Mesendoderm (in vitro differentiated cells): ENCODE results near the gene IL12B. TPM values are rescaled to one million over a fixed set of nuclear protein-coding genes. Genes with fewer than 3 reads are reported as not detected.
"Not testable (repeated sequence)": the region's sequence is repeated elsewhere in the genome, so short reads cannot be mapped to it uniquely, and the experiment has no call there.

Source experiments
- DNase-seq: peaks from one replicate; pipeline ENCODE4 v3.0.0; 2013
- H2AK5ac ChIP-seq: 2 replicates; pipeline ENCODE4 v1.6.1; 2013; ENCODE audit warnings: low read length, inconsistent platforms
- H2BK120ac ChIP-seq: 2 replicates; pipeline ENCODE4 v1.6.1; 2013; ENCODE audit warnings: low read depth, mild to moderate bottlenecking, low read length, moderate library complexity, mixed read lengths
- H2BK15ac ChIP-seq: replicated peaks from 2 replicates; pipeline ENCODE4 v1.6.1; 2013; ENCODE audit warnings: low read depth, mild to moderate bottlenecking, moderate library complexity
- H2BK5ac ChIP-seq: 2 replicates; pipeline ENCODE4 v1.6.1; 2013; ENCODE audit warnings: low read length, inconsistent platforms
- H3K18ac ChIP-seq: 2 replicates; pipeline ENCODE4 v1.6.1; 2013; ENCODE audit warnings: mild to moderate bottlenecking, low read length, mixed read lengths
- H3K23ac ChIP-seq: one replicate; pipeline ENCODE4 v1.6.1; 2013; ENCODE audit warnings: low read length
- H3K27ac ChIP-seq: 2 replicates; pipeline ENCODE4 v1.5.1; 2013; ENCODE audit warnings: low read depth, mild to moderate bottlenecking, inconsistent platforms, low read length, moderate library complexity
- H3K27me3 ChIP-seq: 2 replicates; pipeline ENCODE4 v1.6.1; 2013; ENCODE audit warnings: low read length, control low read depth, mild to moderate bottlenecking, inconsistent platforms; ENCODE audit not compliant: insufficient read depth, poor library complexity
- H3K36me3 ChIP-seq: 2 replicates; pipeline ENCODE4 v1.6.1; 2013; ENCODE audit warnings: low read length, inconsistent platforms; ENCODE audit not compliant: control insufficient read depth, insufficient read depth
- H3K4ac ChIP-seq: one replicate; pipeline ENCODE4 v1.6.1; 2013; ENCODE audit warnings: low read depth, mild to moderate bottlenecking, low read length, moderate library complexity
- H3K4me1 ChIP-seq: 2 replicates; pipeline ENCODE4 v1.6.1; 2013; ENCODE audit warnings: low read depth, low read length, inconsistent platforms; ENCODE audit not compliant: control insufficient read depth
- H3K4me2 ChIP-seq: 2 replicates; pipeline ENCODE4 v1.6.1; 2013; ENCODE audit warnings: low read length
- H3K4me3 ChIP-seq: 2 replicates; pipeline ENCODE4 v1.5.1; 2013; ENCODE audit warnings: mild to moderate bottlenecking, low read length
- H3K56ac ChIP-seq: one replicate; pipeline ENCODE4 v1.6.1; 2013; ENCODE audit warnings: low read length
- H3K79me1 ChIP-seq: 2 replicates; pipeline ENCODE4 v1.6.1; 2013; ENCODE audit warnings: low read length, inconsistent platforms
- H3K79me2 ChIP-seq: 2 replicates; pipeline ENCODE4 v1.6.1; 2013; ENCODE audit warnings: mild to moderate bottlenecking, low read length; ENCODE audit not compliant: control insufficient read depth, insufficient read depth
- H3K9ac ChIP-seq: 2 replicates; pipeline ENCODE4 v1.6.1; 2013; ENCODE audit warnings: low read length, inconsistent platforms
- H4K5ac ChIP-seq: one replicate; pipeline ENCODE4 v1.6.1; 2013; ENCODE audit warnings: low read length
- H4K8ac ChIP-seq: one replicate; pipeline ENCODE4 v1.6.1; 2013; ENCODE audit warnings: low read depth, mild to moderate bottlenecking, control low read depth, low read length, moderate library complexity
- WGBS: extraction: QIAGEN DNeasy Blood & Tissue Kit; methylation state at CpG from one replicate; pipeline ENCODE4 v1.1.7; 2013; ENCODE audit warnings: low lambda C conversion rate, missing lambda C conversion rate; ENCODE audit not compliant: insufficient coverage; ENCODE audit errors: extremely low coverage; 5-methylcytosine and 5-hydroxymethylcytosine counted together
- polyA plus RNA-seq, 2 experiments: library from polyadenylated mRNA; stranded (reverse); fragments of 200-250 nt; gene quantifications; one replicate each; pipeline ENCODE4 v1.2.3, GENCODE V29; 2013

IL12B gene
- 0.01 TPM for polyA plus RNA-seq (2013, experiment 1 of 2)
- polyA plus RNA-seq (2013, experiment 2 of 2), result 0.03 TPM

GRCh38 chr5:159330131-159330800 lies at the start of gene IL12B:
Gene IL12B (minus strand): TSS chr5:159330487. CDS start chr5:159326782, 3,705 bp downstream.
- H2BK120ac ChIP-seq, result no peak within 1 kb of the TSS
- no peak within 1 kb of the TSS for H3K27ac ChIP-seq
- H3K4me1 ChIP-seq, result no peaks in the 10 kb centered on the region
- no peak within 1 kb of the TSS for H2BK5ac ChIP-seq
- no peak within 1 kb of the TSS for H2BK15ac ChIP-seq
- no peak within 1 kb of the TSS for H3K18ac ChIP-seq
- H3K79me1 ChIP-seq, result no peaks in the 10 kb centered on the region
- no peak within 1 kb of the TSS for H4K8ac ChIP-seq
- H3K36me3 ChIP-seq, result no peaks in the 10 kb centered on the region
- no peaks in the 10 kb centered on the region for H3K27me3 ChIP-seq
- H3K23ac ChIP-seq, result no peak within 1 kb of the TSS
- no CpG with 5 or more reads among the region's 4 CpGs for WGBS
- H3K79me2 ChIP-seq, result no peaks in the 10 kb centered on the region
- H4K5ac ChIP-seq, result no peak within 1 kb of the TSS
- no peak within 1 kb of the TSS for H3K4ac ChIP-seq
- H3K9ac ChIP-seq, result no peak within 1 kb of the TSS
- DNase-seq, result no peak
- no peak within 1 kb of the TSS for H2AK5ac ChIP-seq
- no peak within 1 kb of the TSS for H3K4me3 ChIP-seq
- no peak within 1 kb of the TSS for H3K56ac ChIP-seq
- no peak within 1 kb of the TSS for H3K4me2 ChIP-seq

GRCh38 chr5:159377653-159378052 lies 47.4 kb upstream of the IL12B start:
- Histone ChIP-seq H2BK120ac (no peak overlapping the region), H3K56ac (no peak overlapping the region), H3K4me1 (no peaks in the 10 kb centered on the region), H2AK5ac (no peak overlapping the region), H4K5ac (no peak overlapping the region), H3K23ac (no peak overlapping the region), H4K8ac (no peak overlapping the region), H3K27me3 (no peaks in the 10 kb centered on the region), H3K36me3 (no peaks in the 10 kb centered on the region), H3K9ac (no peak overlapping the region), H3K18ac (no peak overlapping the region), H3K27ac (no peak overlapping the region), H3K79me2 (no peaks in the 10 kb centered on the region), H2BK15ac (no peak overlapping the region), H3K4me3 (no peak overlapping the region), H3K4ac (no peak overlapping the region), H2BK5ac (no peak overlapping the region), H3K4me2 (no peak overlapping the region), H3K79me1 (no peaks in the 10 kb centered on the region)
- DNase-seq, result no peak

- not testable (repeated sequence) for H2AK5ac ChIP-seq, H3K27me3 ChIP-seq, H2BK15ac ChIP-seq, H3K27ac ChIP-seq, H4K8ac ChIP-seq, H2BK120ac ChIP-seq, H3K4me2 ChIP-seq, H3K4ac ChIP-seq, H3K4me1 ChIP-seq, H3K9ac ChIP-seq, H3K79me2 ChIP-seq, H2BK5ac ChIP-seq, H3K56ac ChIP-seq, H3K4me3 ChIP-seq, H3K36me3 ChIP-seq, H3K79me1 ChIP-seq, H3K18ac ChIP-seq, H4K5ac ChIP-seq, H3K23ac ChIP-seq
- WGBS, result no CpG with 5 or more reads among the region's 1 CpG
- peak; percentile 65 for DNase-seq
These were observed 37.6 kb upstream of the IL12B start for GRCh38 chr5:159367866-159368265.

GRCh38 chr5:159366776-159367175 lies 36.5 kb upstream of the IL12B start:
- H3K4me3 ChIP-seq, H4K5ac ChIP-seq, DNase-seq, H4K8ac ChIP-seq, H2AK5ac ChIP-seq, H3K27me3 ChIP-seq, H3K79me1 ChIP-seq, H3K4ac ChIP-seq, H2BK120ac ChIP-seq, H2BK15ac ChIP-seq, H3K18ac ChIP-seq, H3K79me2 ChIP-seq, H2BK5ac ChIP-seq, H3K23ac ChIP-seq, H3K9ac ChIP-seq, H3K4me1 ChIP-seq, H3K4me2 ChIP-seq, H3K56ac ChIP-seq, H3K36me3 ChIP-seq: not testable (repeated sequence)
- no CpG with 5 or more reads among the region's 5 CpGs for WGBS
- peak overlapping the region; percentile 44 for H3K27ac ChIP-seq

- H2AK5ac ChIP-seq, result no peak overlapping the region
- H3K4me2 ChIP-seq, result no peak overlapping the region
- no peak overlapping the region for H2BK120ac ChIP-seq
- H3K79me2 ChIP-seq, result no peaks in the 10 kb centered on the region
- no peak overlapping the region for H2BK5ac ChIP-seq
- H3K9ac ChIP-seq, result no peak overlapping the region
- H3K23ac ChIP-seq, result no peak overlapping the region
- no peak overlapping the region for H3K18ac ChIP-seq
- H4K8ac ChIP-seq, result no peak overlapping the region
- no peaks in the 10 kb centered on the region for H3K27me3 ChIP-seq
- H3K27ac ChIP-seq, result no peak overlapping the region
- H3K4me3 ChIP-seq, result no peak overlapping the region
- H2BK15ac ChIP-seq, result no peak overlapping the region
- DNase-seq, result no peak
- no peak overlapping the region for H3K56ac ChIP-seq
- no peak overlapping the region for H3K4ac ChIP-seq
- no peaks in the 10 kb centered on the region for H3K36me3 ChIP-seq
- no peaks in the 10 kb centered on the region for H3K4me1 ChIP-seq
- no peaks in the 10 kb centered on the region for H3K79me1 ChIP-seq
- no peak overlapping the region for H4K5ac ChIP-seq
These were observed 31.9 kb upstream of the IL12B start for GRCh38 chr5:159362220-159362619.

- H3K18ac ChIP-seq, H3K9ac ChIP-seq, H3K23ac ChIP-seq, H3K56ac ChIP-seq, H2BK120ac ChIP-seq, DNase-seq, H3K4me2 ChIP-seq, H2AK5ac ChIP-seq, H2BK15ac ChIP-seq, H3K79me1 ChIP-seq, H3K4ac ChIP-seq, H2BK5ac ChIP-seq, H3K27me3 ChIP-seq, H4K8ac ChIP-seq, H3K27ac ChIP-seq, H4K5ac ChIP-seq, H3K36me3 ChIP-seq, H3K4me1 ChIP-seq, H3K4me3 ChIP-seq, H3K79me2 ChIP-seq: not testable (repeated sequence)
- WGBS, result no CpG with 5 or more reads among the region's 7 CpGs
These were observed 29.6 kb upstream of the IL12B start for GRCh38 chr5:159359871-159360270.
